Measurements from ENCODE around the gene NXPH1.

The NXPH1 gene

DNA sequence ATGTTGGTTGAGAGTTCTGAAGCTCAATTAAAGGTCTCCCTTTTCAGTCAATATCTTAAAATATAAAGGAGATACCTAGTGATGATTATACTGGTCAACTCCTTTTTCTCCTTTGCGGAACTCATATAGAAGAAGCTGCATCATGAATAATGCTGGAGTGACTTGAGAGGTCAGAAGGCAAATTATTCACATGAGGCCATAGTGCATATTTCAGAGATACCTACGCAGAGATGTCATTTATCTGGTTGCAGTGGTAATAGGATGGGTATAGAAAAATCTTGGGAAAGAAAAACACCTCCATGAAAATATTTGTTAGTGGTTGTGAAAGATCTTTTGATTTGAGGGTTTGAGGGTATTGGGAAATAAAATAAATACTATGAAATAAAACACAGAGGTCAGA lies 47.7 kb downstream of the NXPH1 start:
- Histone ChIP-seq H3K4me2 (ENCODE audit: low read length) (no peak overlapping the region), H3K36me3 (ENCODE audit: insufficient read depth, low read length) (no peaks in the 10 kb centered on the region), H2AFZ (ENCODE audit: low read length) (no peak overlapping the region), H3K9ac (ENCODE audit: low read length) (no peak overlapping the region), H3K27ac (ENCODE audit: low read depth, low read length, poor library complexity, severe bottlenecking) (no peak overlapping the region), H3K27me3 (ENCODE audit: insufficient read depth, low read length) (no peaks in the 10 kb centered on the region), H3K79me2 (ENCODE audit: insufficient read depth, low read length) (no peaks in the 10 kb centered on the region), H3K4me1 (ENCODE audit: insufficient read depth, low read length, severe bottlenecking) (no peaks in the 10 kb centered on the region), H3K9me3 (ENCODE audit: low read length) (no peaks in the 10 kb centered on the region), H3F3A (ENCODE audit: insufficient read depth, low read length) (no peaks in the 10 kb centered on the region), H4K20me1 (ENCODE audit: insufficient read depth, low read length) (no peaks in the 10 kb centered on the region), H3K9me2 (ENCODE audit: low read depth, low read length) (no peaks in the 10 kb centered on the region), H3K4me3 (ENCODE audit: low read depth, low read length, poor library complexity, severe bottlenecking) (no peak overlapping the region)
- no peak for TF ChIP-seq EZH2 (IDR thresholded peaks at IDR 0.05; ENCODE audit: borderline replicate concordance, low read length)
- TF ChIP-seq, protein P1, sequence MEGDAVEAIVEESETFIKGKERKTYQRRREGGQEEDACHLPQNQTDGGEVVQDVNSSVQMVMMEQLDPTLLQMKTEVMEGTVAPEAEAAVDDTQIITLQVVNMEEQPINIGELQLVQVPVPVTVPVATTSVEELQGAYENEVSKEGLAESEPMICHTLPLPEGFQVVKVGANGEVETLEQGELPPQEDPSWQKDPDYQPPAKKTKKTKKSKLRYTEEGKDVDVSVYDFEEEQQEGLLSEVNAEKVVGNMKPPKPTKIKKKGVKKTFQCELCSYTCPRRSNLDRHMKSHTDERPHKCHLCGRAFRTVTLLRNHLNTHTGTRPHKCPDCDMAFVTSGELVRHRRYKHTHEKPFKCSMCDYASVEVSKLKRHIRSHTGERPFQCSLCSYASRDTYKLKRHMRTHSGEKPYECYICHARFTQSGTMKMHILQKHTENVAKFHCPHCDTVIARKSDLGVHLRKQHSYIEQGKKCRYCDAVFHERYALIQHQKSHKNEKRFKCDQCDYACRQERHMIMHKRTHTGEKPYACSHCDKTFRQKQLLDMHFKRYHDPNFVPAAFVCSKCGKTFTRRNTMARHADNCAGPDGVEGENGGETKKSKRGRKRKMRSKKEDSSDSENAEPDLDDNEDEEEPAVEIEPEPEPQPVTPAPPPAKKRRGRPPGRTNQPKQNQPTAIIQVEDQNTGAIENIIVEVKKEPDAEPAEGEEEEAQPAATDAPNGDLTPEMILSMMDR (IDR thresholded peaks at IDR 0.05; ENCODE audit: low read length): no peak

DNA sequence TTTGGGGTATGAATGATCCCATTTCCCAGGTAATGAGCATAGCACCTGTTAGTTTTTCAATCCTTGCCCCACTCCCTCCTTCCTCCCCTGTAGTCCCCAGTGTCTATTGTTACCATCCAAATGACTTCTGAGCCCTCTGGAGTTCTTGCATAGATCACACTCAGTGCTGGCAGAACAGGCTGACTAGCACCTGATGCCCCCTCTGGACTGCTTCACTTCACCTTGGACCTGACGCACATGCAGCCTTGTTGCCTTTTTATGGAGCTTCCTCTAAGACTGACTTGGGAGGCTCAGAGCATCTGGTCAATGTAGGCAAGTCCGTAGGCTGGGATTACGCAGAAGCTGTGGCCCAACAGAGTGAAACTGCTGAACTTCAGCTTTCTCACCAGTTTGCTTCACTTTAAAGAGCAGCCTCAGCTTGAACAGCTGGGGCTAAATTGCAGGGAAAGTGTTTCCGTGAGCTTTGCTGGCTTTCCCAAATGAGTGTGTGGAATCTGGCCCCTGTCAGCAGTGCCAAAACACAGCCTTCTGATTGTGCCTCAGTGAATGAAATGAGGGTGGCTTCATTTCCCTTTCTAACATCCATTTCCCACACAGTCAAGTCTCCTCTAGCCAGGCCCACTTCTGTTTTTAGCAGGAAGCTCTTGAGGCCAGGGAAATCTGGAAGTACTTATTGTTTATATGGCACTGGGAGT lies 48.5 kb downstream of the NXPH1 start:
- H4K20me1 ChIP-seq (ENCODE audit: insufficient read depth, low read length): no peaks in the 10 kb centered on the region
- H3K4me1 ChIP-seq (ENCODE audit: insufficient read depth, low read length, severe bottlenecking): no peaks in the 10 kb centered on the region
- no peaks in the 10 kb centered on the region for H3F3A ChIP-seq (ENCODE audit: insufficient read depth, low read length)
- no peaks in the 10 kb centered on the region for H3K36me3 ChIP-seq (ENCODE audit: insufficient read depth, low read length)
- no peak for TF ChIP-seq EZH2 (IDR thresholded peaks at IDR 0.05; ENCODE audit: borderline replicate concordance, low read length)
- TF ChIP-seq, protein P1 (IDR thresholded peaks at IDR 0.05; ENCODE audit: low read length): no peak
- H2AFZ ChIP-seq (ENCODE audit: low read length): no peak overlapping the region
- no peaks in the 10 kb centered on the region for H3K27me3 ChIP-seq (ENCODE audit: insufficient read depth, low read length)
- no peak overlapping the region for H3K27ac ChIP-seq (ENCODE audit: low read depth, low read length, poor library complexity, severe bottlenecking)
- H3K4me3 ChIP-seq (ENCODE audit: low read depth, low read length, poor library complexity, severe bottlenecking): no peak overlapping the region
- no peaks in the 10 kb centered on the region for H3K9me2 ChIP-seq (ENCODE audit: low read depth, low read length)
- H3K9me3 ChIP-seq (ENCODE audit: low read length): no peaks in the 10 kb centered on the region
- no peak overlapping the region for H3K4me2 ChIP-seq (ENCODE audit: low read length)
- H3K9ac ChIP-seq (ENCODE audit: low read length): no peak overlapping the region
- no peaks in the 10 kb centered on the region for H3K79me2 ChIP-seq (ENCODE audit: insufficient read depth, low read length)

DNA sequence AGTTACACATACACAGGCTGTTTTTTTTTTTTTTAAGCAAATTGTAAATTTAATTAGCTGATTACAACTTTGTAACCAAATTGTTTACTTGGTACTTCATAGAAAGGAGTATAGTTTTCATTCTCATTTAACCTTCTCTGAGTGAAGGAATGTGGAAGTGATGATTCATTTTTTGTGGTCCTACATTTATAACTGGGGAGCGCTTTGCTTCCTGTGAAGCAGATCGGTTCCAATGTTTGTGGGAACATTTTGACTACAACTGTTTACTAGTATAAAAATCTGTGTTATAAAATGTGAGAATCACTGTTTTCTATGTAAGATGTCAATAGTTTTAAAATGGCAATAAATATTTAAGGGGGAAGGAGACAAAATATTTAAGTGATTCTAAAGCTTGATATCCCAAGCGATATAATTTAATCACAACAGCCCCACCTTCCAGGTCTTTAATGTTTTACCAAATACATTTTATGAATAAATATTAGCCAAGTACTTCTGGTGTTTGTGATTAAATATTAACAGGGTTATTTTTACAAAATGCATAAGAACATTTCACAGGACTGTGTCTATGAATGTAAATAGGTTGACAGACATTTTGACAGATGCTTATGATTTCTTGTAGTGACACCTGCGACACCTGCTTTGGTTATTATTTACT lies 57.1 kb downstream of the NXPH1 start:
- Histone ChIP-seq H3K27me3 (ENCODE audit: insufficient read depth, low read length) (no peaks in the 10 kb centered on the region), H4K20me1 (ENCODE audit: insufficient read depth, low read length) (no peaks in the 10 kb centered on the region), H3K4me2 (ENCODE audit: low read length) (no peak overlapping the region), H3K4me1 (ENCODE audit: insufficient read depth, low read length, severe bottlenecking) (no peaks in the 10 kb centered on the region), H3K9me3 (ENCODE audit: low read length) (no peaks in the 10 kb centered on the region), H3K9me2 (ENCODE audit: low read depth, low read length) (no peaks in the 10 kb centered on the region), H3K9ac (ENCODE audit: low read length) (no peak overlapping the region), H2AFZ (ENCODE audit: low read length) (no peak overlapping the region), H3K27ac (ENCODE audit: low read depth, low read length, poor library complexity, severe bottlenecking) (no peak overlapping the region), H3F3A (ENCODE audit: insufficient read depth, low read length) (no peaks in the 10 kb centered on the region), H3K4me3 (ENCODE audit: low read depth, low read length, poor library complexity, severe bottlenecking) (no peak overlapping the region), H3K79me2 (ENCODE audit: insufficient read depth, low read length) (no peaks in the 10 kb centered on the region), H3K36me3 (ENCODE audit: insufficient read depth, low read length) (no peaks in the 10 kb centered on the region)
- TF ChIP-seq, protein P1 (IDR thresholded peaks at IDR 0.05; ENCODE audit: low read length): no peak
- no peak for TF ChIP-seq EZH2 (IDR thresholded peaks at IDR 0.05; ENCODE audit: borderline replicate concordance, low read length)

Data from OCI-LY1 (cell line).